Measurements from ENCODE around the gene JAG1.

JAG1 gene

GRCh38 chr20:10671221-10671918, 2.4 kb downstream of the JAG1 start:
- DNase-seq = peak; percentile 66
- in situ Hi-C loops (cut with MboI; ENCODE audit: low pct_unique_long_range_greater_than_20kb, low sequenced_read_pairs) = loop anchor here (25.0 kb wide), 1 partner anchor 209 kb away; no protein-coding TSS in a partner anchor

- in situ Hi-C loops (cut with MboI; ENCODE audit: low pct_unique_long_range_greater_than_20kb, low sequenced_read_pairs) = loop anchor here (25.0 kb wide), 1 partner anchor 208 kb away; no protein-coding TSS in a partner anchor
- DNase-seq = peak; percentile 36
Measured at GRCh38 chr20:10670501-10671220, 3.1 kb downstream of the JAG1 start.

- in situ Hi-C loops (cut with MboI; ENCODE audit: low pct_unique_long_range_greater_than_20kb, low sequenced_read_pairs) = loop anchor here (25.0 kb wide), 1 partner anchor 208 kb away; no protein-coding TSS in a partner anchor
Measured at GRCh38 chr20:10669843-10670446, 3.9 kb downstream of the JAG1 start.

DNA sequence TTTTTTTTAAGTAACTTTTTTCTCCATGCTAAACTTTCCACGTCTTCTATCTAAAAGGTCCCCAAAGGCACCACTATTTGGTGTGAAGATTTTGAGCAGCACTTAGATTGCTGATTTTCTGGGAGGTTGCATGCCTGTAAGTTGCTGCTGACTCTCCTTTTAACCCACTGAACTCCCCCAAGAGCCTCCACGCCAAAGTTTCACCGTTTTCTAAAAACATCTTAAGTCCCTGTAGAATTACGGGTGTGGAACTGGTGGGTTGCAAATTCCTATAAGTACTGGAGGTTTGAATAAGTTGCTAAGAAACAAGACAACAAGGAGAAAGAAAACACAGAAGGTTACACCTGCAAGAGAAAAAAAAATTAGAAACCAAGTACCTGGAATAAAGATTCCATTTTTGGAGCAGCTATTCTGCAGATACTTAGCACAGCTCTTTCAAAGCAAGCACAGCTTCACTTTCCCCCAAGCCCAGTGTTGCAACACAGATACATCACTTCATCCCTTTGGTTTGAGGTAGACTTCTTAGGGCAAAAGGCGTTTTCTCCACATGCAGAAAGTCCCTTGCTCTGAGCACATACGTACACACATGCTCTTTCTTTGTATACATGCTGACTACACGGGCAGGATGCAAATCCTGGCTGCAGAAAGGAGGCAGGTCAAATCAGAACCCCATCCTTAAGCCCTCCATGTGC, 5.0 kb downstream of the JAG1 start:
- in situ Hi-C loops (cut with MboI; ENCODE audit: low pct_unique_long_range_greater_than_20kb, low sequenced_read_pairs) = loop anchor here (25.0 kb wide), 1 partner anchor 207 kb away; no protein-coding TSS in a partner anchor
- DNase-seq = no peak

More at GRCh38 chr20:10669843-10670446, 3.9 kb downstream of the JAG1 start:
- DNase-seq = no peak

- in situ Hi-C loops (cut with MboI; ENCODE audit: low pct_unique_long_range_greater_than_20kb, low sequenced_read_pairs) = loop anchor here (25.0 kb wide), 1 partner anchor 205 kb away; no protein-coding TSS in a partner anchor
- DNase-seq = no peak
Measured at GRCh38 chr20:10667560-10668167, 6.1 kb downstream of the JAG1 start.

- DNase-seq = no peak
- in situ Hi-C loops (cut with MboI; ENCODE audit: low pct_unique_long_range_greater_than_20kb, low sequenced_read_pairs) = loop anchor here (25.0 kb wide), 1 partner anchor 205 kb away; no protein-coding TSS in a partner anchor
Measured at GRCh38 chr20:10667077-10667401, 6.8 kb downstream of the JAG1 start.

GRCh38 chr20:10666221-10667076, 7.3 kb downstream of the JAG1 start:
- in situ Hi-C loops (cut with MboI; ENCODE audit: low pct_unique_long_range_greater_than_20kb, low sequenced_read_pairs) = loop anchor here (25.0 kb wide), 1 partner anchor 204 kb away; no protein-coding TSS in a partner anchor
- no peak for DNase-seq

- in situ Hi-C loops (cut with MboI; ENCODE audit: low pct_unique_long_range_greater_than_20kb, low sequenced_read_pairs) = loop anchor here (25.0 kb wide), 1 partner anchor 203 kb away; no protein-coding TSS in a partner anchor
- no peak for DNase-seq
Measured at GRCh38 chr20:10665791-10666190, 8.0 kb downstream of the JAG1 start.

- no peak for DNase-seq
- in situ Hi-C loops (cut with MboI; ENCODE audit: low pct_unique_long_range_greater_than_20kb, low sequenced_read_pairs) = loop anchor here (25.0 kb wide), 1 partner anchor 203 kb away; no protein-coding TSS in a partner anchor
Measured at GRCh38 chr20:10665027-10665561, 8.7 kb downstream of the JAG1 start.

GRCh38 chr20:10663756-10664155, 10.0 kb downstream of the JAG1 start:
- DNase-seq = no peak
- in situ Hi-C loops (cut with MboI; ENCODE audit: low pct_unique_long_range_greater_than_20kb, low sequenced_read_pairs) = loop anchor here (25.0 kb wide), 1 partner anchor 201 kb away; no protein-coding TSS in a partner anchor

DNA sequence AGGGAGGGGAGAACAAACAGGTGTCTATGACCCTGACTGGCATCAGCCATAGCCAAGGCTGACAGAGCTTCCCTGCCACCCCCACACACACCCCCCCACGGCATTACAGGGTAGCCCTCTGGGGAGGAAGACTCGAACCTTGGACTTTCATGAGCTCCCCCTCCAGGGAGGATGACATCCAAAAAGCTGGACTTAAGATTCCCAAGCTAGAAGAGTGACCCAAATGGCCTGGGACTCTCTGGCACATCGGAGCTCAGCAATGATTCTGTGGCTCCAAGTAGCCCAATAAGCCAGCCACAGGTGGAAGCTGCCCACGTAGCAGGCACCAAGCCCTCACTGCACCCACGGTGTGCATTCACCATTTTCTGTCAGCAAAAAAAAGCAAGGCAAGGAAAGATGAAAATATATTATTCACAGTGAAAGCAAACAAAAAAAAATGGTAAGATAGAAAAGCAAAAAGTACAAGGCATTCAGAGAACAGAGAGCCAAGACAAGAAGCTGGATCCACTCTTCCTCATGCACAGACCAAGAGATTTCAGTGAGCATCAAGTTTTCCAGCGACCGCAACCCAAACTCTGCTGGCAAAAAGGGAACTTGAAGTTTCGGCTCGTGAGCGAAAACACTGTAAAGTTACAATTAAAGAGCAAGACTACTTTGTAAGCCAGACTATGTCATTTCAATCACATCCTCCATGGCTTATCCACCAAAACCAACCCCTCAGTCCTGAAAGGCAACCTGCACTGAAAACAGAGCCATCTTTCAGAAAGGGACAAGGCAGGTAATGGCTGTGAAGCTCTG, 10.9 kb downstream of the JAG1 start:
- no peak for DNase-seq
- in situ Hi-C loops (cut with MboI; ENCODE audit: low pct_unique_long_range_greater_than_20kb, low sequenced_read_pairs) = loop anchor here (25.0 kb wide), 1 partner anchor 201 kb away; no protein-coding TSS in a partner anchor

DNA sequence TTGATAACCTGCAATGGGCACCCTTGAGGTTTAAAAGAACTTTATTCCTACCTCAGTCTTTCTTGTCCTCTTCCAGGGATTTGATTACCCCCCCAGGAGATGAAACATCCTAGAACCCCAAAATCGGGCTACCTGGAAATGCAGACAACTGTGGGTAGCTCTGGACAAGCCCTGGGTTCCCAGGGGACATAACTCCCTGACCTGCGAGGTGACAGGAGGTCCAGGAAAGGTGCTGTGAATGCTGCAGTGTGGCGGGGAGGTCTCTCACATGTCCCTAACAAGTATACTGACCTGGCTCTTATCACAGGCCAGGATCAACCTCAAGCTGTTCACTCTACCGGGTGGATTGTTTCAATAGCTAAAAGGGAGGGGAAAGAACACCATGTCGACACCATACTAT, 11.6 kb downstream of the JAG1 start:
- DNase-seq = no peak
- in situ Hi-C loops (cut with MboI; ENCODE audit: low pct_unique_long_range_greater_than_20kb, low sequenced_read_pairs) = loop anchor here (25.0 kb wide), 1 partner anchor 200 kb away; no protein-coding TSS in a partner anchor

DNA sequence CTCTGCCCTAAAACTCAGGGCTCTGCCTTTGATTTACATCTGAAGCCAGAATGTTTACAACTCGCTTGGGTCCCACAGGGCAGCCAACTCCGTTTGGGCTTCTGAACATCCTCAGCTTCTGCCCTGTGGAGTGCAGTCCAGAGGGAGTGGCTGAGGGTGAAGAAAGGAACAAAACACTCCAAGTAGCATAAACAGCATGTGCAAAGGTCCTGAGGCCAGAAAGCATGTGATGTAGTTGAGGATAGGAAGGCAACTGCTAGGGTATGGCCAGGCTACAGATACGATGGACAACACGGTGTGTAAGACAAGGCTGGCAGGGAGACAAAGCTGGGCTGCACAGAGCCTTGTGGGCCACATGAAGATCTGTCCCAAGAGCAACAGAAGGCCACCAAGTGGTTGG, 12.5 kb downstream of the JAG1 start:
- no peak for DNase-seq
- in situ Hi-C loops (cut with MboI; ENCODE audit: low pct_unique_long_range_greater_than_20kb, low sequenced_read_pairs) = loop anchor here (25.0 kb wide), 1 partner anchor 199 kb away; no protein-coding TSS in a partner anchor

GRCh38 chr20:10660661-10661060, 13.1 kb downstream of the JAG1 start:
- in situ Hi-C loops (cut with MboI; ENCODE audit: low pct_unique_long_range_greater_than_20kb, low sequenced_read_pairs) = loop anchor here (25.0 kb wide), 1 partner anchor 198 kb away; no protein-coding TSS in a partner anchor
- DNase-seq = no peak

DNA sequence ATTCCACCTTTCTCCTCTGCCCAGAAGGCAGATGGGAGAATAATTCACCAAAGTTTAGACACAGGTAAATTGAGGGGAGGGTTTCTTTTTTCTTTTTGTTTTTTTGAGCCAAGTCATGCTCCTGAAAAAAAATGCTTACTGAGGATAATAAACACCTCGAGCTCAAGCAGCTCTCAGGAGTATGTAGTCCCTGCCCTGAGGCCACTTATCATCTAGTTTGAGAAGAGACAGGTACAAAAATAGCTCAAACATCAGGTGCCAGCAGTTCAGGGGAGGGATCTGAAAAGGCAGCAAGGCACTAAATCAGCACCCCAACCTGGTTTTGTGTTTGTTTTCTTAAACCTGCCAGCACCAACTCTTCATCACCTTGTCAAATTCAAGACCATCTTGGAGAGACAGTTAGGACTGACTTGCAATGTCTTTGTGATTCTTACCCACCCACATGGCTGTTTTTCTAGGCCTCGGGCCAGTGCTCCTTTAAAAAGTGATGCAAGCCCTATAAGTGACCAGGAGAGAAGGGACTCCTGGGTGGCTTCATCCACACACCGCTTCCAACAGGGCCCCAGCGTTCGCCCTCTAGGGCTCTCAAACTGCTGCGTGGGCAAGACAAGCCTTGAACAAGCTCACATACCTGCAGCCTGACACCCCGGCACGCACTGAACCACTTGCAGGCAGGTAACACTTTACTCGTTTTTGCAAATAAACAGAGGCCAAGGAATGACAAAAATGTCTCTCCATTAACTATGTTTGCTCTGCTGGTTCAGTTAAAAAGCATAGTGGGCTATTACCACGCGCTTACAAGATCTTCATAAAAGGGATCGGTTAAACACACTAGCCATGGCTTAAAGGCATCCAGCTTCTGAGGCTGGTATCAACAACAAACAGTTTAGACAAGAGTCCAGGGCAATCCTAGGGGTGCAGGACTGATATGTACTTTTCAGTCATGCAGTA, 13.9 kb downstream of the JAG1 start:
- in situ Hi-C loops (cut with MboI; ENCODE audit: low pct_unique_long_range_greater_than_20kb, low sequenced_read_pairs) = loop anchor here (25.0 kb wide), 1 partner anchor 198 kb away; no protein-coding TSS in a partner anchor

More for the DNA sequence above, 13.9 kb downstream of the JAG1 start:
- no peak for DNase-seq
